ENCODE results near the gene CFLAR. TPM values are rescaled to one million over a fixed set of nuclear protein-coding genes. Genes with fewer than 3 reads are reported as not detected.
"Not testable (repeated sequence)": the region's sequence is repeated elsewhere in the genome, so short reads cannot be mapped to it uniquely, and the experiment has no call there.

CFLAR gene
- total RNA-seq, 1 experiment from 2014 or later, result 75.4 TPM

DNA sequence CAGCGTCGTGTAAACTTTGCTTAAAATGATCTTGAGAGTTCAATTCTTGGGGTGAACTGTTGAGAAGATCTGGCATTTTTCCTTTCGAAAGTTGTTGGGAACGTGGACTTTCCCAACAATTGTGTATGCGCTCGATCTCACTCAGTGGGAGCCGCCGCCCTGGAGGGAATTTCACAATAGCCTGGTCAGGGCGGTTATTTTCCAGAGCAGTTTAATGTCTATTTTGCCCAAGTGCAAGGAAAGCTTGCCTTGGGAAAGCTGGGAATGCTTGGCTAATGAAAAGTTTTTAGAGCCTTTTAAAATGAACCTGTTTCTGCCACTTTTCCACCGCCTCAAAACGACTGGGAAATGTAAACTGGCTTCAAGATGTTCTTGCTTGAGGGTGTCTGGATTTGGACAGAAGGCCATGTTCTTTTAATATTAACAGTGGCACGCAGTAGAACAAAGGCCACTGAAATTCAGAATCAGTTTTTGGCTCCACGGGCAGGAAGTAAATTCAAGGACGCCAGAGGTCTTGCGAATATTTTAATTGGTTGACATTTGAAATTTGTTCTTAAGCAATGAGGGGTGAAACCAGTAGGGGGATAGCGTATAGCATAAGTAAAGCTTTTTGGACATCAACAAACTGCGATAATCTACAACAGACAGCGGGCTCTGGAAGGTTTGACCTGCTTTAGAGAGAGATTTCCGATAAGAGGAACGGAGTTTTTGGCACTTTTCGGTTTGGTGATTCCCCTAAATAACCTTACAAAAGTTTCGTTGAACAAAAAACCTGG is 1.2 kb downstream of the CFLAR start:
- TF ChIP-seq EZH2 (IDR thresholded peaks at IDR 0.05; ENCODE audit: low read depth), result no peak
- TF ChIP-seq, protein P1, sequence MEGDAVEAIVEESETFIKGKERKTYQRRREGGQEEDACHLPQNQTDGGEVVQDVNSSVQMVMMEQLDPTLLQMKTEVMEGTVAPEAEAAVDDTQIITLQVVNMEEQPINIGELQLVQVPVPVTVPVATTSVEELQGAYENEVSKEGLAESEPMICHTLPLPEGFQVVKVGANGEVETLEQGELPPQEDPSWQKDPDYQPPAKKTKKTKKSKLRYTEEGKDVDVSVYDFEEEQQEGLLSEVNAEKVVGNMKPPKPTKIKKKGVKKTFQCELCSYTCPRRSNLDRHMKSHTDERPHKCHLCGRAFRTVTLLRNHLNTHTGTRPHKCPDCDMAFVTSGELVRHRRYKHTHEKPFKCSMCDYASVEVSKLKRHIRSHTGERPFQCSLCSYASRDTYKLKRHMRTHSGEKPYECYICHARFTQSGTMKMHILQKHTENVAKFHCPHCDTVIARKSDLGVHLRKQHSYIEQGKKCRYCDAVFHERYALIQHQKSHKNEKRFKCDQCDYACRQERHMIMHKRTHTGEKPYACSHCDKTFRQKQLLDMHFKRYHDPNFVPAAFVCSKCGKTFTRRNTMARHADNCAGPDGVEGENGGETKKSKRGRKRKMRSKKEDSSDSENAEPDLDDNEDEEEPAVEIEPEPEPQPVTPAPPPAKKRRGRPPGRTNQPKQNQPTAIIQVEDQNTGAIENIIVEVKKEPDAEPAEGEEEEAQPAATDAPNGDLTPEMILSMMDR (conservative IDR thresholded peaks at IDR 0.05), result peak; percentile 37; the same call in 1 of the 2 replicates
- peaks cover 46% of the 10 kb centered on the region for H3F3A ChIP-seq (ENCODE audit: insufficient read depth, low read depth)
- H3K36me3 ChIP-seq (ENCODE audit: low read depth), result peaks cover 12% of the 10 kb centered on the region; the same call in 1 of the 2 replicates
- H3K4me2 ChIP-seq, result peak overlapping the region; percentile 89
- peak overlapping the region; percentile 100 for H3K27ac ChIP-seq
- H3K9me3 ChIP-seq (ENCODE audit: insufficient read depth, low read depth), result no peaks in the 10 kb centered on the region
- H3K4me3 ChIP-seq, result peak overlapping the region; percentile 68
- intact Hi-C loops (cut with micrococcal nuclease; ENCODE audit: unreplicated experiment), result loop anchor here (5.0 kb wide), 2 partner anchors 45 to 155 kb away; partner anchors contain the start of genes HYCC2, NDUFB3 and ORC2
- ChIA-PET POLR2A (ENCODE audit: unreplicated experiment) (interaction anchor here (0.7 to 1.1 kb wide), 3 partner anchors 31 to 115 kb away, joined by 3 to 5 read pairs (median 5); no protein-coding TSS in a partner anchor), CTCF (interaction anchor here (0.6 to 0.7 kb wide), 5 partner anchors 16 to 111 kb away, joined by 3 to 6 read pairs (median 3); no protein-coding TSS in a partner anchor)
- no TSS peak for BruUV-seq (replicated peaks)
- H3K4me1 ChIP-seq (replicated peaks; ENCODE audit: insufficient read depth), result peaks cover 47% of the 10 kb centered on the region
- H3K9me2 ChIP-seq (ENCODE audit: insufficient read depth), result no peaks in the 10 kb centered on the region
- H3K27me3 ChIP-seq (ENCODE audit: insufficient read depth, low read depth), result no peaks in the 10 kb centered on the region
- H2AFZ ChIP-seq, result peak overlapping the region; percentile 93
- no peaks in the 10 kb centered on the region for H4K20me1 ChIP-seq (ENCODE audit: insufficient read depth)
- peaks cover 51% of the 10 kb centered on the region for H3K79me2 ChIP-seq (ENCODE audit: low read depth)
- DNase-seq, result peak; percentile 47 to 87

DNA sequence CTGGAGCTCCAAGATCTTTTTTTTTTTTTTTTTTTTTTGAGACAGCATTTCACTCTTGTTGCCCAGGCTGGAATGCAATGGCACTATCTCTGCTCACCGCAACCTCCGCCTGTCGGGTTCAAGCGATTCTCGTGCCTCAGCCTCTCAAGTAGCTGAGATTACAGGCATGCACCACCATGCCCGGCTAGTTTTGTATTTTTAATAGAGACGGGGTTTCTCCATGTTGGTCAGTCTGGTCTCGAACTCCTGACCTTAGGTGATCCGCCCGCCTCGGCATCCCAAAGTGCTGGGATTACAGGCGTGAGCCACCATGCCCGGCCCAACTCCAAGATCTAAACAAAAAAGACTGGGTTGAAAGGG is 1.8 kb downstream of the CFLAR start:
- ChIA-PET CTCF (interaction anchor here (0.6 kb wide), 3 partner anchors 15 to 111 kb away, joined by 3 to 6 read pairs (median 4); no protein-coding TSS in a partner anchor), POLR2A (ENCODE audit: unreplicated experiment) (interaction anchor here (0.7 to 1.1 kb wide), 2 partner anchors 31 to 115 kb away, joined by 3 to 5 read pairs; no protein-coding TSS in a partner anchor)
- H3K27me3 ChIP-seq (ENCODE audit: insufficient read depth, low read depth); H3K9me2 ChIP-seq (ENCODE audit: insufficient read depth); H4K20me1 ChIP-seq (ENCODE audit: insufficient read depth); BruUV-seq (replicated peaks); H3K9me3 ChIP-seq (ENCODE audit: insufficient read depth, low read depth); DNase-seq: not testable (repeated sequence)
- H3K4me3 ChIP-seq, result peak overlapping the region; percentile 68
- peak overlapping the region; percentile 100 for H3K27ac ChIP-seq
- H3K36me3 ChIP-seq (ENCODE audit: low read depth), result peaks cover 14% of the 10 kb centered on the region; the same call in 1 of the 2 replicates
- peak overlapping the region; percentile 93 for H2AFZ ChIP-seq
- H3K4me2 ChIP-seq, result peak overlapping the region; percentile 89
- H3K79me2 ChIP-seq (ENCODE audit: low read depth), result peaks cover 57% of the 10 kb centered on the region
- peaks cover 47% of the 10 kb centered on the region for H3F3A ChIP-seq (ENCODE audit: insufficient read depth, low read depth)
- intact Hi-C loops (cut with micrococcal nuclease; ENCODE audit: unreplicated experiment), result loop anchor here (1.0 to 5.0 kb wide), 5 partner anchors 32 to 155 kb away; partner anchors contain the start of genes HYCC2, NDUFB3 and ORC2
- peaks cover 53% of the 10 kb centered on the region for H3K4me1 ChIP-seq (replicated peaks; ENCODE audit: insufficient read depth)

- ChIA-PET POLR2A (ENCODE audit: unreplicated experiment) (interaction anchor here (0.6 to 1.0 kb wide), 3 partner anchors 27 to 333 kb away, joined by 4 to 7 read pairs (median 5); partner anchors contain the start of gene TRAK2), CTCF (interaction anchor here (0.6 kb wide), 3 partner anchors 16 to 661 kb away, joined by 3 to 6 read pairs (median 4); no protein-coding TSS in a partner anchor)
- Histone ChIP-seq H2AFZ (peak overlapping the region; percentile 93), H3K4me2 (peak overlapping the region; percentile 89), H3K4me1 (replicated peaks; ENCODE audit: insufficient read depth) (peaks cover 59% of the 10 kb centered on the region), H3F3A (ENCODE audit: insufficient read depth, low read depth) (peaks cover 53% of the 10 kb centered on the region), H3K36me3 (ENCODE audit: low read depth) (peaks cover 14% of the 10 kb centered on the region; the same call in 1 of the 2 replicates), H4K20me1 (ENCODE audit: insufficient read depth) (no peaks in the 10 kb centered on the region), H3K9me3 (ENCODE audit: insufficient read depth, low read depth) (no peaks in the 10 kb centered on the region), H3K4me3 (peak overlapping the region; percentile 68), H3K27ac (peak overlapping the region; percentile 100), H3K79me2 (ENCODE audit: low read depth) (peaks cover 63% of the 10 kb centered on the region), H3K9me2 (ENCODE audit: insufficient read depth) (no peaks in the 10 kb centered on the region), H3K27me3 (ENCODE audit: insufficient read depth, low read depth) (no peaks in the 10 kb centered on the region)
- peak; percentile 77 to 87 for DNase-seq
- no peak for TF ChIP-seq EZH2 (IDR thresholded peaks at IDR 0.05; ENCODE audit: low read depth)
- TF ChIP-seq, protein P1 (conservative IDR thresholded peaks at IDR 0.05), result peak; percentile 56; the same call in 1 of the 2 replicates
- TSS peak; percentile 21 for BruUV-seq (replicated peaks)
- intact Hi-C loops (cut with micrococcal nuclease; ENCODE audit: unreplicated experiment), result loop anchor here (1.0 to 5.0 kb wide), 5 partner anchors 31 to 156 kb away; partner anchors contain the start of genes HYCC2, NDUFB3 and ORC2
Observed at GRCh38 chr2:201118121-201118960, 2.4 kb downstream of the CFLAR start.

Data from PC-9 (cell line).